Hepatocyte (in vitro differentiated cells): ENCODE data around the gene OBP2A. TPM values are rescaled to one million over a fixed set of nuclear protein-coding genes. Genes with fewer than 3 reads are reported as not detected.

Experiments
- DNase-seq: peaks from one replicate; pipeline ENCODE4 v3.0.0-alpha.2; 2016; ENCODE audit warnings: low spot score
- H2AFZ ChIP-seq: fragments of 200-600 bp; sonication (generic); 2 replicates; pipeline ENCODE4 v1.6.0; 2016; ENCODE audit warnings: antibody characterized with exemption, mild to moderate bottlenecking
- H3K27ac ChIP-seq: fragments of 200-600 bp; sonication (generic); 2 replicates; pipeline ENCODE4 v1.5.1; 2016; ENCODE audit warnings: mild to moderate bottlenecking
- H3K27me3 ChIP-seq: fragments of 200-600 bp; sonication (generic); 2 replicates; pipeline ENCODE4 v1.6.1; 2016
- H3K36me3 ChIP-seq: fragments of 200-600 bp; sonication (generic); replicated peaks from 2 replicates; pipeline ENCODE4 v1.5.1; 2016; ENCODE audit warnings: low read depth; ENCODE audit not compliant: insufficient read depth
- H3K4me1 ChIP-seq: fragments of 200-600 bp; sonication (generic); 2 replicates; pipeline ENCODE4 v1.5.1; 2016; ENCODE audit warnings: mild to moderate bottlenecking, moderate library complexity; ENCODE audit not compliant: insufficient read depth
- H3K4me2 ChIP-seq: fragments of 200-600 bp; sonication (generic); 2 replicates; pipeline ENCODE4 v1.6.0; 2016
- H3K4me3 ChIP-seq: fragments of 200-600 bp; sonication (generic); 2 replicates; pipeline ENCODE4 v1.5.1; 2016; ENCODE audit warnings: mild to moderate bottlenecking
- H3K79me2 ChIP-seq: fragments of 200-600 bp; sonication (generic); 2 replicates; pipeline ENCODE4 v1.6.0; 2017; ENCODE audit warnings: mild to moderate bottlenecking
- H3K9me2 ChIP-seq: fragments of 200-600 bp; sonication (generic); replicated peaks from 2 replicates; pipeline ENCODE4 v1.6.0; 2017; ENCODE audit warnings: mild to moderate bottlenecking; ENCODE audit not compliant: insufficient read depth
- H3K9me3 ChIP-seq: fragments of 200-600 bp; sonication (generic); 2 replicates; pipeline ENCODE4 v1.5.1; 2016; ENCODE audit warnings: low read depth, mild to moderate bottlenecking
- H4K20me1 ChIP-seq: fragments of 200-600 bp; sonication (generic); 2 replicates; pipeline ENCODE4 v1.6.0; 2016; ENCODE audit warnings: mild to moderate bottlenecking; ENCODE audit not compliant: insufficient read depth, poor library complexity, severe bottlenecking
- CTCF ChIP-seq: fragments of 200-600 bp; sonication (generic); IDR thresholded peaks from 2 replicates; pipeline ENCODE4 v1.5.1; 2016; ENCODE audit warnings: antibody characterized with exemption, mild to moderate bottlenecking; ENCODE audit not compliant: poor library complexity
- EZH2 ChIP-seq: fragments of 200-600 bp; sonication (generic); IDR thresholded peaks from 2 replicates; pipeline ENCODE4 v1.6.1; 2016; ENCODE audit warnings: antibody characterized with exemption, mild to moderate bottlenecking, borderline replicate concordance
- EZH2phosphoT487 ChIP-seq: fragments of 200-600 bp; sonication (generic); IDR thresholded peaks from one replicate; pipeline ENCODE4 v1.6.1; 2018; ENCODE audit warnings: antibody characterized with exemption, mild to moderate bottlenecking, low read depth, moderate library complexity; ENCODE audit not compliant: unreplicated experiment, severe bottlenecking
- WGBS: methylation state at CpG from one replicate; pipeline ENCODE4 v1.1.6; 2016; ENCODE audit warnings: low lambda C conversion rate; ENCODE audit errors: missing lambda C conversion rate; 5-methylcytosine and 5-hydroxymethylcytosine counted together
- polyA plus RNA-seq: library from polyadenylated mRNA; unstranded; fragments of >200 nt; fragmentation: Nextera tagmentation; extraction: Ambion mirVana; gene quantifications from 2 replicates; pipeline ENCODE4 v1.2.1, GENCODE V29; 2016
- total RNA-seq: library from RNA; depleted of rRNA; stranded (reverse); fragments of >200 nt; gene quantifications from 2 replicates; pipeline ENCODE4 v1.2.3, GENCODE V29; 2014

The OBP2A gene
- total and polyA plus RNA-seq, 2 experiments from 2014 or later = not detected

GRCh38 chr9:135551031-135551430 lies 5.1 kb downstream of the OBP2A start:
- no peaks in the 10 kb centered on the region for H3K9me3 ChIP-seq
- DNase-seq = no peak
- 94% methylated on average over 13 of the region's 14 CpGs for WGBS
- no peak overlapping the region for H3K4me3 ChIP-seq
- no peaks in the 10 kb centered on the region for H4K20me1 ChIP-seq
- no peak overlapping the region for H3K27ac ChIP-seq
- no peaks in the 10 kb centered on the region for H3K9me2 ChIP-seq
- no peaks in the 10 kb centered on the region for H3K4me1 ChIP-seq
- H3K36me3 ChIP-seq = no peaks in the 10 kb centered on the region
- H3K27me3 ChIP-seq = no peaks in the 10 kb centered on the region
- TF ChIP-seq EZH2phosphoT487 (no peak), CTCF (no peak), EZH2 (no peak)
- no peak overlapping the region for H3K4me2 ChIP-seq
- no peak overlapping the region for H2AFZ ChIP-seq
- no peaks in the 10 kb centered on the region for H3K79me2 ChIP-seq

GRCh38 chr9:135551456-135551855 lies 5.5 kb downstream of the OBP2A start:
- Histone ChIP-seq H3K79me2 (no peaks in the 10 kb centered on the region), H4K20me1 (no peaks in the 10 kb centered on the region), H3K9me3 (no peaks in the 10 kb centered on the region), H2AFZ (no peak overlapping the region), H3K27ac (no peak overlapping the region), H3K27me3 (no peaks in the 10 kb centered on the region), H3K9me2 (no peaks in the 10 kb centered on the region), H3K4me3 (no peak overlapping the region), H3K36me3 (no peaks in the 10 kb centered on the region), H3K4me2 (no peak overlapping the region), H3K4me1 (no peaks in the 10 kb centered on the region)
- DNase-seq = no peak
- 84% methylated on average over 9 of the region's 13 CpGs for WGBS
- TF ChIP-seq EZH2phosphoT487 (no peak), CTCF (no peak), EZH2 (no peak)

- 84% methylated on average over 17 of the region's 18 CpGs for WGBS
- Histone ChIP-seq H2AFZ (no peak overlapping the region), H3K4me1 (no peaks in the 10 kb centered on the region), H3K9me3 (no peaks in the 10 kb centered on the region), H3K9me2 (no peaks in the 10 kb centered on the region), H4K20me1 (no peaks in the 10 kb centered on the region), H3K27ac (no peak overlapping the region), H3K27me3 (no peaks in the 10 kb centered on the region), H3K36me3 (no peaks in the 10 kb centered on the region), H3K4me3 (no peak overlapping the region), H3K4me2 (no peak overlapping the region), H3K79me2 (no peaks in the 10 kb centered on the region)
- TF ChIP-seq CTCF (no peak), EZH2 (no peak), EZH2phosphoT487 (no peak)
- DNase-seq = no peak
Measured at GRCh38 chr9:135552021-135552697, 6.2 kb downstream of the OBP2A start.
